ENCODE results near the gene ROBO2.

The ROBO2 gene

DNA sequence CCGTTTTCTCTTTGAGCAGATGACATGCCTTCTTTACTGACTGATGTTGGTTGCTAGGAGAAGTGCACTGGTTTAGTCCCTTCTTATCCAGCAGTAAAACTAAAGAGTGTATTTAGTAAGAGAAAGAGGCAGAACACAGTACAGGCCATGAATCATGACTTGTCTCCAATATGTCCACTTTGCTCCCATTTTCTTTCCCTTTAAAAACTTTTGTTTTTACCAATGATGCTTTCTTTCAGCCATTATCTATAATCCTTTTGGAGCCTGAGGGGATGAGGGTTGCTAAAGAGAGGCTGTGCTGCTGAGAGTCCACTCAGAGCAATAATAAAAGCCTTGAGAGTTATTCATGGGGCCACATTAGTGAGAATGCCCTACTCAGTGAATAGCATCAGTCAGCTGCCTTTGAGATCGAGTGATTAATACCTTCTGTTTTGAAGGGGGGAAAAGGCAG lies 12.2 kb downstream of the ROBO2 start:
- no peak for DNase-seq

GRCh38 chr3:77052733-77053670 lies 13.1 kb downstream of the ROBO2 start:
- no peak for DNase-seq

- DNase-seq, result no peak
Observed at GRCh38 chr3:77053795-77054194, 13.9 kb downstream of the ROBO2 start.

DNA sequence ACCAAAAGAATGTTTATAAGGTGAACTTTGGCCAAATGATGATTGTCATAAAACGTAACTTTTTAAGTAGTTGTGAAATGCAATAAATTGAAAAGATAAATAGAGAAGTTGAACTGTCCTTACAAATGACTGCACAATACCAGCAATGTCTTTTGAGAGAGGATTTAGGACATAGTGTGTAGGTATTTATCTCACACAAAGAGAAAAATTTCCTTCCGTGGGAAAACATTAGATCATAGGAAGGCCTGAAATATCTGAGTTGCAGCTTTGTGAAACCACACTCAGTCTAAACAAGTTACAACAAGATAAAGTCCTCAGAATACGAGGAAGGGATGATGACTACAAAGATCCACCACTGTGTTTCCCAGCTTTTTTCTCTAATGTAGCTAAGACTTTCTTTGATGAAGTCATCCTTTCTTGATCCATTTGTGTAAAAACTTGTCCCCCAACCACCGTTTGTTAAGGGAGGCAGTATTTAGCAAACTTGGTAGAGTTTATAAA lies 16.0 kb downstream of the ROBO2 start:
- no peak for DNase-seq

GRCh38 chr3:77059354-77059753 lies 19.5 kb downstream of the ROBO2 start:
- DNase-seq, result no peak

DNA sequence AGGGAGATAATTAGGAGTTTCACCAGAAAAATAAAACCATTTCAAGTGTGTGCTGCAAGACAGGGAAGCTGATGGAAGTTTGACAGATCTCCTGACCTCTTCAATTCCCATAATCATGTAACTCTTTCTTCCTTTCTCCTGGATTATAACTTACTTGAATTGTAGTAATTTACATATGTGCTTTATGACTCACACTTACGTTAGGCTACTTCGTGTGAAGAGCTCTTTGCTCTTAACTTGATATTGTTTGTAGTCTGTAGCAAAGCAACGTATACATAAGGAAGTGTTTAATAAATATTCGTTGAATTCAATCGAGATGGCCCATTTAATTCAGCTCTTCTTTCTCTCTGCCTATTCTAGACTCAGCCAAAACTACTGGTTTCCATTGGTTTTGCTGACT lies 23.5 kb downstream of the ROBO2 start:
- DNase-seq, result no peak

GRCh38 chr3:77065750-77066149 lies 25.9 kb downstream of the ROBO2 start:
- DNase-seq, result no peak

- no peak for DNase-seq
Observed at GRCh38 chr3:77066829-77067228, 26.9 kb downstream of the ROBO2 start.

DNA sequence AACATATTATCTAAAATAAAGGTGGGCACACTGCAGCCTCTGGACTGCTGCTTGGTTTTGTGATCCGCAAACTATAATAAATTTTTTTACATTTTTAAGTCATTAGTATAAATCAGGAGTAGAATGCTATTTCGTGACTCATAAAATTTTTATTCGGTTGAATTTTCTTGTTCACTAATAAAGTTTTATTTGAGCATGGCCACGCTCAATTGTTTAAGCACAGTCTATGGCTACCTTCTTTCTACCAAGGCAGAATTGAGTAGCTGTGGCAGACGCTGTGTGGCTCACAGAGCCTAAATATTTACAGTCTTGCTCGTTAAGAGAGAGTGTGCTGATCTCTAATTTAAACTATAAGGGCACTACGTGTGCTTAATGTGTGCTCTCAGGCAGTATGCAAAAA lies 28.9 kb downstream of the ROBO2 start:
- no peak for DNase-seq

DNA sequence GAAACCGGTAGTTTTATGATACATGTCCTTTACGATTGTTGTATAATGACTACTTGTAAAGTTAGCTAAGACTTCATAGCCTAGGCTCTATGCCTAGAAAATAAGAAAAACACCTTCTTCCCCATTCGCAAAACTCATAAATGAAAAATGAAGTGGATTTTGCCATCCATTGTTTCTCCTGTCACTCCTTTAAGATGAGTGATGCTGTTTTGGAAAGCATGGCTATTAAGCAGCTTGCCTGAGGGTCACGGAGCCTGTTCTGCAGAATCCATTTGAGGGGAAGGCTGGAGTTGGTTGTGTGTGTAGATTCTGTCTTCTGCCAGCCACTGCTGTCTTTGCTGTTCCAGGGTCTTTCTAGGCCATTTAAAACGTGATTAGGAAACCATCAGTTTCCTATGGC lies 31.5 kb downstream of the ROBO2 start:
- DNase-seq, result no peak

- DNase-seq, result no peak
Observed at GRCh38 chr3:77071809-77072208, 31.9 kb downstream of the ROBO2 start.

- DNase-seq, result no peak
Observed at GRCh38 chr3:77072232-77072631, 32.3 kb downstream of the ROBO2 start.

- no peak for DNase-seq
Observed at GRCh38 chr3:77078279-77078678, 38.4 kb downstream of the ROBO2 start.

- DNase-seq, result no peak
Observed at GRCh38 chr3:77079988-77080610, 40.2 kb downstream of the ROBO2 start.

- peak; percentile 76 for DNase-seq
Observed at GRCh38 chr3:77081240-77081661, 41.4 kb downstream of the ROBO2 start.

DNA sequence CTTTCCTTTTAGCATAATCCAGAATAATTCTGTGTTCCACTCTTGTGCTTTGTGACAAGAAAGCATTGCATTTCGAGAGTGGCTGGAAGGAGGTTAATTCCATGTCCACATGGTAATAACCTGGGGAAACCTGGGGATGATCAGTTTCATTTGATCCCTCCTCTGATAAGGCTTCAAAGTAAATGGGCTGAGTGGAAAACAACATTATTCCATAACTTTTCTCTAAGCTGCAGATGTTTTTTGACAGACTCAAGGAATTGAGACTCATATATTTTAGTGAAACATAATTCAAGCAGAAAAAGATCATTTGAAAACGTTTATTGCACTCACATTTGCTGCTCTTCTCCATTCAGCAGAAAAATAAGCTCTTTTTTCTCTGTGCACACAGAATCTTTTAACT lies 44.6 kb downstream of the ROBO2 start:
- no peak for DNase-seq

DNA sequence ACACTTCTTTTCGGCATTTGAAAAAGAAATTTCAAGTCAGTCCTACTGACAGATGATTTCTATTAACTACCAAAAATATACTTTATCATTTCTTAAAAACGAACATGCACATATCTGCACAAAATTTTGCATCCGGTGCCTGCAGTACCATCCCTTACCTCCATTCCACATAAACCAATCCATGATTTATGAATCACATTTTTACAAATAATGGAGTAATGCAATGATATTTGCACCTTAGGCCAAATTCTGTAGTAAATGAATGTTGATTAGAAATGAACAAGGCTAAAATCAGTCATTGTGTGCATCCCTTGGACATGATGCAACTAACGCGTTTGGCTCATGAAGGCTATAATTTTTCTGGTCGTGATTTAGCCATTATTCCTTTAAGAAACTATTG lies 46.5 kb downstream of the ROBO2 start:
- DNase-seq, result no peak

DNA sequence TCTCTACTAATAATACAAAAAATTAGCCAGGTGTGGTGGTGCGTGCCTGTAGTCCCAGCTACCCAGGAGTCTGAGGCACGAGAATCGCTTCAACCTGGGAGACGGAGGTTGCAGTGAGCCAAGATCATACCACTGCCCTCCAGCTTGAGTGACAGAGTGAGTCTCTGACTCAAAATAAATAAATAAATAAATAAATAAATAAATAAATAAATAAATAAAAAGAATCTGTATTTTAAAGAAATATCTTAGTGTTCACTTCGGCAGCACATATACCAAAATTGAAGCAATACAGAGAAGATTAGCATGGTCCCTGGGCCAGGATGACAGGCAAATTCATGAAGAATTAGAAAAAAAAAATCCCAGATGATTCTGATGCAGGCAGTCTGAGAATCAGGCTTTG lies 51.9 kb downstream of the ROBO2 start:
- DNase-seq, result no peak

DNA sequence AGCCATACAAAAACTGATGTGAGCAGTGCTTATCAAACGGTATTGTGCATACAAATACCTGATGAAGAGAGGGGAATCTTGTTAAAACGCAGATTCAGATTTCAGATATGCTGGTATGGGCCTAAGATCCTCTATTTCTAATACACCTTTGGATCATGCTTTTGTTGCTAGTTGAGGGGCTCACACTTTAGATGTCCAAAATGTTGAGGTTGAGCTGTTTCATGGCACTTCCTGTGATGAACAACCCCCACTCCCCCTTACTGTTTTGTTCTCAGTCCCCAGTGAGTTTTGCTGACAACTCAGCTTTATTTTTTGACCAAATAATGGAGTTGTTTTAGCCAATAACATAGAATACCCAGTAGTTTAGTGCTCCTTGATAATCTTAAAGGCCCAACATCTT lies 53.2 kb downstream of the ROBO2 start:
- no peak for DNase-seq

- no peak for DNase-seq
Observed at GRCh38 chr3:77096145-77096544, 56.2 kb downstream of the ROBO2 start.

DNA sequence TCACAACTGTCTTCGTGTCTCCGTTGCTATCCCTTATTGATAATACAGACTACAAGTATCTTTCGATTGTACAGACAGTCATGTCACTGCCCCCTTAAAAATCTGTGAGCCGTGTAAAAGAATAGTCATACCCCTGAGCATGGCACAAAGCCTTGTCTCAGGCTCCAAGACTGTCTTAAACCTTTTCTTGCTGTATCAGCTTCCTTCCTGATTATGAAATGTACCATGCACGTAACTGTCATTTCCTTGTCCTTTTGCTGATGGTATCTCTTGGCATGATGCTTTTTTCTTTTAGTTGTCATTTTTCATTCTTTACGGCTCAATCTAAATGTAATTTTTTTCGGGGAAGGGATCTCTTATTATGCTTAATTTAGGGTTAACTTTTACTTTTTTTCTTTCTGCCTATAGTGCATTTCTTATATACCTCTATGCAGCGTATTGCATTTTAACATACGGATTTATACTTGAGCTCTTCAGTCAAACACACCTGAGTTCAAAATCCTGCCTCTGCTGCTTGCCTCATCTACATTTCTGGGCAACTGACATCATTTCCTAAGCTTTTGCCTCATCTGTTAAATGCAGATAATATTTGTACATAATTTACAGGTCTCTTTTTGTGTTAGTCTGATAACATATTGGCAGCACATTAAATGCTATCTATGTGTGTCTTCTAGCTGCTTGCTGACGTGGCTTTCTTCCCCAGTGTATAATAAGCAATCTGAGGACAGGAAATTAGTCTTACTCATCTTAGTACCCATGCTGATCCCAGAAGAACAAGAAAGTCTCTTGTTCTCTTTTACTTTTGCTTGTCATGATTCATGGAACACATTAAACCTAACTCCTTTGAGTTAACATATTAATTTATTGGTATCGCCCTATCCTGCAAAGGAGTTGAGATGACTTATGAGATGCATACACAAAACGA lies 57.3 kb downstream of the ROBO2 start:
- peak; percentile 21 for DNase-seq

GRCh38 chr3:77102951-77103769 lies 63.3 kb downstream of the ROBO2 start:
- DNase-seq, result peak; percentile 28

Data from fibroblast of upper back skin (primary cell).